ENCODE data around the gene CSNK1E. TPM values are rescaled to one million over a fixed set of nuclear protein-coding genes. Genes with fewer than 3 reads are reported as not detected.
A peak's percentile ranks its signal among the peaks of the same experiment; 100 is the strongest.

Gene CSNK1E
- total and polyA plus RNA-seq, 2 of the 4 experiments (the other 2 are of a cell fraction): 116 to 276 TPM

- H3K18ac ChIP-seq (ENCODE audit: low read depth, low read length): no peak overlapping the region
- peak overlapping the region; percentile 79 for H2AK9ac ChIP-seq (replicated peaks; ENCODE audit: low read depth, low read length, poor library complexity)
- H2AK5ac ChIP-seq (ENCODE audit: low read depth, low read length): peak overlapping the region; percentile 48
- BruUV-seq (replicated peaks): no TSS peak
- no peak overlapping the region; the same call in 1 of the 2 replicates for H3K4me3 ChIP-seq (ENCODE audit: insufficient read depth, low read depth, low read length)
- H2BK15ac ChIP-seq (ENCODE audit: low read depth, low read length): peak overlapping the region; percentile 68; the same call in 1 of the 3 replicates
- CTCF ChIA-PET: interaction anchor here (0.7 kb wide), 1 partner anchor 157 kb away, joined by 4 read pairs; no protein-coding TSS in a partner anchor
- H3K9ac ChIP-seq (ENCODE audit: low read depth, low read length): 0 out of 2 replicates have a peak overlapping the region, but pooled peaks have one; percentile 19
- H3K56ac ChIP-seq (ENCODE audit: extremely low read depth, insufficient read depth, low read length): no peak overlapping the region
- no peaks in the 10 kb centered on the region for H3K36me3 ChIP-seq (ENCODE audit: control insufficient read depth, insufficient read depth, low read length)
- no peak overlapping the region for H3K27ac ChIP-seq (ENCODE audit: insufficient read depth, low read length)
- DNase-seq (no peak), ATAC-seq (ENCODE audit: low read depth) (no peak)
- intact Hi-C loops (cut with micrococcal nuclease) (no loop called here), dilution Hi-C loops (cut with HindIII; ENCODE audit: low sequenced_read_pairs, unreplicated experiment) (no loop called here), in situ Hi-C loops (cut with MboI; ENCODE audit: low sequenced_read_pairs) (no loop called here)
- peak overlapping the region; percentile 74; the same call in 1 of the 2 replicates for H3K23ac ChIP-seq (ENCODE audit: low read depth, low read length)
- H2BK5ac ChIP-seq (ENCODE audit: low read depth, low read length, poor library complexity, severe bottlenecking): no peak overlapping the region
- peak overlapping the region; percentile 61 for H3K4me2 ChIP-seq (ENCODE audit: low read depth, low read length)
- H4K8ac ChIP-seq (ENCODE audit: low read depth in 2 of 2, low read length in 2 of 2): peak overlapping the region; percentile 66 to 81; a peak in 3 of 4 replicates
- H3K9me3 ChIP-seq (ENCODE audit: control insufficient read depth, insufficient read depth, low read length): no peaks in the 10 kb centered on the region
- H3K27me3 ChIP-seq (ENCODE audit: control insufficient read depth, insufficient read depth, low read length): no peaks in the 10 kb centered on the region
- no peak for TF ChIP-seq FOS (IDR thresholded peaks at IDR 0.05; ENCODE audit: low read depth, low read length)
- no peak for TF ChIP-seq RFX5 (IDR thresholded peaks at IDR 0.05; ENCODE audit: low read depth, low read length)
- TF ChIP-seq CEBPB (IDR thresholded peaks at IDR 0.05; ENCODE audit: low read depth, low read length): no peak
- no peak for TF ChIP-seq NFE2L2 (IDR thresholded peaks at IDR 0.05; ENCODE audit: low read depth, low read length)
- no peak for TF ChIP-seq RCOR1 (IDR thresholded peaks at IDR 0.05; ENCODE audit: insufficient replicate concordance, low read length)
- TF ChIP-seq, protein P1, sequence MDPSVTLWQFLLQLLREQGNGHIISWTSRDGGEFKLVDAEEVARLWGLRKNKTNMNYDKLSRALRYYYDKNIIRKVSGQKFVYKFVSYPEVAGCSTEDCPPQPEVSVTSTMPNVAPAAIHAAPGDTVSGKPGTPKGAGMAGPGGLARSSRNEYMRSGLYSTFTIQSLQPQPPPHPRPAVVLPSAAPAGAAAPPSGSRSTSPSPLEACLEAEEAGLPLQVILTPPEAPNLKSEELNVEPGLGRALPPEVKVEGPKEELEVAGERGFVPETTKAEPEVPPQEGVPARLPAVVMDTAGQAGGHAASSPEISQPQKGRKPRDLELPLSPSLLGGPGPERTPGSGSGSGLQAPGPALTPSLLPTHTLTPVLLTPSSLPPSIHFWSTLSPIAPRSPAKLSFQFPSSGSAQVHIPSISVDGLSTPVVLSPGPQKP (IDR thresholded peaks at IDR 0.05; ENCODE audit: borderline replicate concordance, low read depth, low read length): no peak
- TF ChIP-seq, protein P2, sequence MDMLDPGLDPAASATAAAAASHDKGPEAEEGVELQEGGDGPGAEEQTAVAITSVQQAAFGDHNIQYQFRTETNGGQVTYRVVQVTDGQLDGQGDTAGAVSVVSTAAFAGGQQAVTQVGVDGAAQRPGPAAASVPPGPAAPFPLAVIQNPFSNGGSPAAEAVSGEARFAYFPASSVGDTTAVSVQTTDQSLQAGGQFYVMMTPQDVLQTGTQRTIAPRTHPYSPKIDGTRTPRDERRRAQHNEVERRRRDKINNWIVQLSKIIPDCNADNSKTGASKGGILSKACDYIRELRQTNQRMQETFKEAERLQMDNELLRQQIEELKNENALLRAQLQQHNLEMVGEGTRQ (IDR thresholded peaks at IDR 0.05; ENCODE audit: low read depth, low read length): no peak
- TF ChIP-seq RAD21 (IDR thresholded peaks at IDR 0.05; ENCODE audit: low read length): no peak
- TF ChIP-seq SMC3 (IDR thresholded peaks at IDR 0.05; ENCODE audit: low read depth, low read length): no peak
- peak overlapping the region; percentile 74; the same call in 1 of the 2 replicates for H4K91ac ChIP-seq (ENCODE audit: insufficient read depth, low read depth, low read length)
- H2AFZ ChIP-seq (replicated peaks; ENCODE audit: low read length, poor library complexity): peak overlapping the region; percentile 94
- no peaks in the 10 kb centered on the region for H4K20me1 ChIP-seq (ENCODE audit: insufficient read depth, low read length)
- H2BK120ac ChIP-seq (ENCODE audit: low read depth, low read length): peak overlapping the region; percentile 29; the same call in 1 of the 2 replicates
- H3K4me1 ChIP-seq (ENCODE audit: control insufficient read depth, insufficient read depth, low read length): peaks cover 6% of the 10 kb centered on the region
- 40% methylated on average over 1 of the region's 9 CpGs; no CpG with 5 or more reads in 1 of the 2 experiments for WGBS, 2 experiments (ENCODE audit: extremely low coverage in 2 of 2, insufficient read length in 1 of 2)
- peak overlapping the region; percentile 9; the same call in 1 of the 2 replicates for H4K5ac ChIP-seq (ENCODE audit: low read depth, low read length)
- H3K14ac ChIP-seq (replicated peaks; ENCODE audit: low read depth, low read length): no peak overlapping the region
- POLR2A ChIA-PET (ENCODE audit: unreplicated experiment): no interaction called here
- peak overlapping the region; percentile 42; the same call in 1 of the 2 replicates for H3K4ac ChIP-seq (ENCODE audit: low read depth, low read length)
- H3K79me1 ChIP-seq (ENCODE audit: low read depth in 1 of 2, low read length in 2 of 2): no peaks in the 10 kb centered on the region
- H2BK20ac ChIP-seq (ENCODE audit: low read depth, low read length): no peak overlapping the region; the same call in 1 of the 2 replicates
- H3K9me1 ChIP-seq (ENCODE audit: insufficient read depth, low read length): no peaks in the 10 kb centered on the region
Observed at GRCh38 chr22:38336699-38337098, 19.5 kb upstream of the CSNK1E start.

Measured in IMR-90 (cell line).